Stimulated activated naive CD8-positive, alpha-beta T cell treated with anti-CD3 and anti-CD28 coated beads, Interleukin-15, amount 100 ng/mL, for 72 hours (primary cell): ENCODE results near the gene VKORC1.
"Not testable (repeated sequence)": the region's sequence is repeated elsewhere in the genome, so short reads cannot be mapped to it uniquely, and the experiment has no call there.

Source experiments
- ATAC-seq: fragments of 150-1000 bp; cut with Tn5 transposase; 2 replicates; pipeline ENCODE4 v1.10.0; 2021; ENCODE audit warnings: mild to moderate bottlenecking, moderate library complexity
- DNase-seq, 2 donors: peaks; one replicate each; pipeline ENCODE4 v3.0.0; 2021 to 2022
- H3K27ac Mint-ChIP-seq, 2 donors: one replicate each; pipeline ENCODE4 v1.8.0; 2022; ENCODE audit warnings: mild to moderate bottlenecking in 2 of 2, mixed read lengths in 2 of 2, moderate library complexity in 2 of 2
- H3K27me3 Mint-ChIP-seq: one replicate; pipeline ENCODE4 v1.8.0; 2022; ENCODE audit warnings: mixed read lengths
- H3K4me1 Mint-ChIP-seq: one replicate; pipeline ENCODE4 v1.8.0; 2022; ENCODE audit warnings: mild to moderate bottlenecking, mixed read lengths
- H3K4me3 Mint-ChIP-seq, 2 donors: one replicate each; pipeline ENCODE4 v1.8.0; 2022; ENCODE audit warnings: mild to moderate bottlenecking in 2 of 2, mixed read lengths in 2 of 2, moderate library complexity in 1 of 2
- H3K9me3 Mint-ChIP-seq, 2 donors: one replicate each; pipeline ENCODE4 v1.8.0; 2022; ENCODE audit warnings: mixed read lengths in 2 of 2

The VKORC1 gene

DNA sequence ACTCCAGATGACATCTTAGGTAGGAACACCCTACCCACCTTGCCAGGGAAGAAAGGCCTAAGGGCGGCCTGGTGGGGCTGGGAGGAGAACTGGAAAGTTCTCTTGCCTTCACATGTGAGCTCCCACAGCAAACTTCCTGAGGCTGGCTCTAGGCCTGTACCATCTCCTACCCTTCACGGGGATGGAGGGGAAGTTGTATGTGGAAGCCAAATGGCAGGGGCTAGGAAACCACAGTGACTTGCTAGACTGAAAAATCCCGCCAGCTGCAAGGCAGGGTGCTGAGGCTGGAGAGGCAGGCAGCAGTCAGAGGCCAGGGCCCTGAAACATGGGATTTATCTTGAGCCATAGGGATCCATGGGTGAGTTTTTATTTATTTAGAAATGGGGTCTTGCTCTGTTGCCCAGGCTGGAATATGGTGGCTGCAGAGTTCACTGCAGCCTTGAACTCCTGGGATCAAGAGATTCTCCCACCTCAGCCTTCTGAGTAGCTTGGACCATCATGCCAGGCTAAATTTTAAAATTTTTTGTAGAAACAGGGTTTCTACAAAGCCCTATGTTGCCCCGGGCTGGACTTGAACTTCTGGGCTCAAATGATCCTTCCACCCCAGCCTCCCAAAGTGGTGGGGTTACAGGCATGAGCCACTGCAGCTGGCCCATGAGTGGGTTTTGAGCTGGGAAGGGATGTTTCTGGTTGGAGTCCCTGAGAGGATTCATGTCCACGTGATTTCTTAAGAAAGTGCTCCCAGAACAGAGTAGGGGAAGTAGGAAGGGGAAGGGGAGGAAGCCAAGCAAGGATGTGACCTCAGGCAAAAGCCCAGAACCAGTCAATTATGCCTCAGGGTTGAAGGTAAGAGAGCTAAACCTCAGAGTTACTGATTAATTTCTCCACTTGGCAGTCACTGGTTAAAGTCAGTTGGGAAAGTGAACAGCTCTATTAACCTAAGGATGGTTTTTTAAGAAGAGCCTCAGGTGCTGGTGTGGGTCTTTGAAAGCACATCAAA, 18.8 kb upstream of the VKORC1 start:
- no peaks in the 10 kb centered on the region for H3K9me3 Mint-ChIP-seq
- DNase-seq, result no peak
- H3K27me3 Mint-ChIP-seq, result no peaks in the 10 kb centered on the region
- no peak overlapping the region for H3K4me3 Mint-ChIP-seq
- H3K4me1 Mint-ChIP-seq, result peaks cover 62% of the 10 kb centered on the region
- no peak for ATAC-seq
- H3K27ac Mint-ChIP-seq, result peak overlapping the region in 1 of 2 donors; percentile 43

- ATAC-seq (no peak), DNase-seq (no peak)
- H3K27ac Mint-ChIP-seq, result peak overlapping the region in 1 of 2 donors; percentile 19
- no peaks in the 10 kb centered on the region for H3K9me3 Mint-ChIP-seq
- peaks cover 60% of the 10 kb centered on the region for H3K4me1 Mint-ChIP-seq
- H3K4me3 Mint-ChIP-seq, result no peak overlapping the region
- no peaks in the 10 kb centered on the region for H3K27me3 Mint-ChIP-seq
Measured at GRCh38 chr16:31112711-31113110, 18.1 kb upstream of the VKORC1 start.

- Mint-ChIP-seq H3K9me3 (no peaks in the 10 kb centered on the region), H3K4me1 (peaks cover 67% of the 10 kb centered on the region), H3K27ac (no peak overlapping the region), H3K4me3 (no peak overlapping the region), H3K27me3 (no peaks in the 10 kb centered on the region)
- ATAC-seq (no peak), DNase-seq (no peak)
Measured at GRCh38 chr16:31111881-31112466, 17.4 kb upstream of the VKORC1 start.

- Mint-ChIP-seq H3K9me3 (no peaks in the 10 kb centered on the region), H3K27me3 (no peaks in the 10 kb centered on the region), H3K27ac (no peak overlapping the region), H3K4me1 (peaks cover 61% of the 10 kb centered on the region), H3K4me3 (peak overlapping the region in 1 of 2 donors; percentile 78)
- ATAC-seq (no peak), DNase-seq (no peak)
Measured at GRCh38 chr16:31110106-31111034, 15.8 kb upstream of the VKORC1 start.

DNA sequence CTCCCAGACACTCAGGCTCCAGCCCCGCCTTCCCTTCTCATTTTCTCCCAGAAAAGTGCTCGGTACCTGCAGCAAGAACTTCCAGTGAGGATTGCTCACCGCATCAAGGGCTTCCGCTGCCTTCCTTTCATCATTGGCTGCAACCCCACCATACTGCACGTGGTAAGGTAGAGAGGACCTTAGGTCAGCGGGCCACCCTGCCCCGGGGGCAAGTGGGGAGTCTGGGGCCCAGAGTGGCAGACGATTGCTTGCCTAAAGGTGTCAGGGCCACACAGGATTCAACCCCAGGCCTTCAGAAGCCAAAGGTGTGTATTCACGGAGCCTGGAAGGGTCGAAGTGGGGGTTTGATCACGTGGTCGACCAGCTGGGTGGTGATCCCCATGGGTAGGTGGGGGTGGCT, 15.0 kb upstream of the VKORC1 start:
- Mint-ChIP-seq H3K27me3 (no peaks in the 10 kb centered on the region), H3K4me1 (peaks cover 56% of the 10 kb centered on the region), H3K9me3 (no peaks in the 10 kb centered on the region), H3K27ac (no peak overlapping the region), H3K4me3 (peak overlapping the region; percentile 78)
- no peak for DNase-seq
- no peak for ATAC-seq

- DNase-seq (no peak), ATAC-seq (peak; percentile 4)
- Mint-ChIP-seq H3K27me3 (no peaks in the 10 kb centered on the region), H3K4me3 (peak overlapping the region; percentile 83 to 90), H3K9me3 (no peaks in the 10 kb centered on the region), H3K27ac (peak overlapping the region; percentile 52 to 76), H3K4me1 (peaks cover 51% of the 10 kb centered on the region)
Measured at GRCh38 chr16:31108794-31109558, 14.4 kb upstream of the VKORC1 start.

DNA sequence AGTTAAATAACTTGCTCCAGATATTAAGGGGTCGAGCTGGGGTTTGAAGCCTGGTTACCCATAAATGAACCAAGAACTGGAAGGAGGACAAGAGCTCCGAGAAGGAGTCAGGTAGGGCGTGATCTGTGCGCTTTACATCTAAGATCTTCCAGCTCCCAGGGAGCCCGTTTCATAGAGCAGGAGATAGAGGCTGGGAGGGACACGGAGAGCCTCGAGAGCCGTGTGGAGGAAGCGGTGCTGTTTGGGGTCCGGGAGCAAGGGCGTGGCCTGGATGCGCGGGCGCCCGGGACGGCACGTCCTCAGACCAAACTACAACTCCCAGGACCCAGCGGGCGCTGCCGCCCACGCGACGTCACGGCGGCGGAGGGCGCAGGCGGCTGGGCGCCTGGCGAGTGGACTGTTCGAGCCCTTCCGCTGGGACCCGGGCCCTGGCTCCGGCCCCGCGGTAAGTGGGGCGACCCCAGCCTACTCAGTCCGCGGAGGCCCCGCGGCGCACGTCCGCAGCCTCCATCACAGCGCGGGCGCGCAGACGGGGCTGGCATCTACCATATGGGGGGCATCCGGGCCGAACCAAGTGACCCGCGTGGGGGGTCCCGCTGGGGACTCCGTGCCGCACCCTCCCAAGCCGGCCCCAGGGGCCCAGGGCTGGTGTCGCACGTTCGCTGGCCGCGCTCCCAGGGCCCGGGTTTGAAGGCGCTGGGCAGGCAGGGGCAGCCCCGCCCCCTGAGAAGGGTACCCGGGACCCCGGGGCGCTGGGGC, 13.6 kb upstream of the VKORC1 start, which contains the start of gene BCKDK:
BCKDK (plus strand) TSS at position 352 of the 759 bp plus-strand sequence. CDS start 838 bp downstream, outside the sequence.
- DNase-seq (peak; percentile 69 to 76), ATAC-seq (peak; percentile 86)
- Mint-ChIP-seq H3K27me3 (no peaks in the 10 kb centered on the region), H3K9me3 (no peaks in the 10 kb centered on the region), H3K4me3 (peak within 1 kb of the TSS; percentile 90 to 95), H3K27ac (peak within 1 kb of the TSS; percentile 76 to 93), H3K4me1 (peaks cover 44% of the 10 kb centered on the region)

DNA sequence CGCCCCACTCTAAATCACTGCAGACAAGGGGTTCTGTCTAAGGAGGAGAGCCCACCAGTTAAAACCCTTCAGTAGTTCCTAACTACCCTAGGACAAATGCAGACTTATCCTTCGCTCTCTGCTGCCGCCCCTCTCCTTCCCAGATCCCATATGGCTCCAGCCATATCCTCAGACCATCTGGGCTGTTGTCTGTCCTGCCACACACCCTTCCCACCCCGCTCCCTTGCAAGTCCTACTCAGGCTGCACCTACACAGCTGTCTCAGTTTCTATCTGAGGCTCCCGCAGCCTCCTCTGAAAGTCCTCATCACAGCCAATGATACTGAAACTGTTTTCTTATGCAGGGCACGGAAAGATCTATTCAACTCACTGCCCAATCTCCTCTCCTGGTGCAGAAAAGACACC, 12.9 kb upstream of the VKORC1 start:
- ATAC-seq (peak; percentile 67), DNase-seq (peak; percentile 28 to 40)
- Mint-ChIP-seq H3K4me3 (peak overlapping the region; percentile 90 to 95), H3K27ac (peak overlapping the region in 1 of 2 donors; percentile 93), H3K27me3 (no peaks in the 10 kb centered on the region), H3K9me3 (no peaks in the 10 kb centered on the region), H3K4me1 (peaks cover 41% of the 10 kb centered on the region)

- DNase-seq, result no peak
- Mint-ChIP-seq H3K4me1 (peaks cover 36% of the 10 kb centered on the region), H3K27ac (no peak overlapping the region), H3K4me3 (peak overlapping the region; percentile 90 to 95), H3K27me3 (no peaks in the 10 kb centered on the region), H3K9me3 (no peaks in the 10 kb centered on the region)
- ATAC-seq, result no peak
Measured at GRCh38 chr16:31106509-31107464, 12.2 kb upstream of the VKORC1 start.

GRCh38 chr16:31105677-31106213, 11.1 kb upstream of the VKORC1 start:
- Mint-ChIP-seq H3K27me3 (no peaks in the 10 kb centered on the region), H3K4me3 (peak overlapping the region; percentile 64 to 66), H3K4me1 (peaks cover 35% of the 10 kb centered on the region), H3K9me3 (no peaks in the 10 kb centered on the region), H3K27ac (peak overlapping the region; percentile 16 to 82)
- peak; percentile 90 to 92 for DNase-seq
- peak; percentile 71 for ATAC-seq

GRCh38 chr16:31100876-31101641, 6.5 kb upstream of the VKORC1 start:
- not testable (repeated sequence) for H3K4me1 Mint-ChIP-seq, DNase-seq, ATAC-seq

DNA sequence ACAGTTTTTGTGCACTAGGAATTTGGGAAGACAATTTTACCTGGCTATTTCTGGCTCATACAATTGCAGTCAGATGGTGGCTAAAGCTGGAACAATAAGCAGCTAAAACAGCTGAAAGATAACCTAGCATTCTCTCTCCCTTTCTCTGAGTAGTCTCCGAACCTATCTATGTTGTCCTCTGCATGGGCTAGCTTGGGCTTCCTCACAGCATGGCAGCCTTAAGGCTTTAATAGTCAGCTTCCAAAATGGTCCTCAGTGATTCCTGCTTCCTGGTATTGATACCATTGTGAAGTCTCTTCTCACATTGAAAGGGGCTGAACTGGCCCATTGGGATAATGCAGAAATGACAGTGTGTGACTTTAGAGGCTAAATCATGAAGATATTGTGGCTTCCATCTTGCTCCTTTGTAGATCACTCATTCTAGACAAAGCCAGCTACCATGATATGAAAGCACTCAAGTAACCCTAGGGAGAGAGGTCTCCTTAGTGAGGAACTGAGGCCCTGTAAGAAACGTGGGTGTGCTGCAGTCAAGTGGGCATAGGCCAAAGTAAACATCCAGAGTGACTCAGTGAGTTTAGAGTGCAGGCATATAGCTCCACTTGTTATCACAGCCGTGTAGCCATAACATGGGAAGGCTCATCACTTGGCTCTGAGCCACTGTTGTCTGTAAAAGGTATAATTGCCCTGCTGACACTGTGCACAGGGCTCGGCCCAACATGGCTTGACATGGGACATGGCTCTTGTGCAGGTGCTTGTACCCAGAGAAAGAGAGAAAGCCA, 5.5 kb upstream of the VKORC1 start:
- no peaks in the 10 kb centered on the region for H3K27me3 Mint-ChIP-seq
- no peak for ATAC-seq
- H3K4me1 Mint-ChIP-seq, result peaks cover 11% of the 10 kb centered on the region
- peaks cover 0 to 5% of the 10 kb centered on the region in 2 donors for H3K9me3 Mint-ChIP-seq
- H3K27ac Mint-ChIP-seq, result no peak overlapping the region
- no peak overlapping the region for H3K4me3 Mint-ChIP-seq
- DNase-seq, result no peak

More at GRCh38 chr16:31100876-31101641, 6.5 kb upstream of the VKORC1 start:
- not testable (repeated sequence) for H3K27me3 Mint-ChIP-seq, H3K4me3 Mint-ChIP-seq, H3K9me3 Mint-ChIP-seq
- H3K27ac Mint-ChIP-seq, result peak overlapping the region in 1 of 2 donors; percentile 1
